HG02610 (cell line): ENCODE measurements around the gene CRY2.
"Not testable (repeated sequence)": the region's sequence is repeated elsewhere in the genome, so short reads cannot be mapped to it uniquely, and the experiment has no call there.

Source experiments
- ATAC-seq: cut with Tn5 transposase; IDR thresholded peaks from one replicate; pipeline ENCODE4 v1.9.1; 2021; ENCODE audit warnings: mild to moderate bottlenecking, moderate library complexity; ENCODE audit not compliant: unreplicated experiment

The CRY2 gene

GRCh38 chr11:45896422-45896984 lies 49.2 kb downstream of the CRY2 start:
- ATAC-seq: no peak

- ATAC-seq: no peak
Observed at GRCh38 chr11:45897556-45897955, 50.3 kb downstream of the CRY2 start.

- ATAC-seq: no peak
Observed at GRCh38 chr11:45899086-45899447, 51.8 kb downstream of the CRY2 start.

GRCh38 chr11:45899448-45900174 lies 52.3 kb downstream of the CRY2 start:
- ATAC-seq: peak; percentile 67

- not testable (repeated sequence) for ATAC-seq
Observed at GRCh38 chr11:45900175-45900800, 53.0 kb downstream of the CRY2 start.

GRCh38 chr11:45900916-45901617 lies 53.8 kb downstream of the CRY2 start:
- ATAC-seq: no peak

GRCh38 chr11:45901626-45902025 lies 54.4 kb downstream of the CRY2 start:
- ATAC-seq: no peak

GRCh38 chr11:45902452-45903380 lies 55.4 kb downstream of the CRY2 start:
- ATAC-seq: no peak

- no peak for ATAC-seq
Observed at GRCh38 chr11:45904309-45904915, 57.1 kb downstream of the CRY2 start.

- no peak for ATAC-seq
Observed at GRCh38 chr11:45905095-45905494, 57.8 kb downstream of the CRY2 start.

GRCh38 chr11:45905576-45905975 lies 58.3 kb downstream of the CRY2 start:
- not testable (repeated sequence) for ATAC-seq

- no peak for ATAC-seq
Observed at GRCh38 chr11:45906096-45906682, 58.9 kb downstream of the CRY2 start.

- no peak for ATAC-seq
Observed at GRCh38 chr11:45906965-45907611, 59.8 kb downstream of the CRY2 start, which contains the start of gene FREY1. Gene FREY1, minus strand, starts transcription at chr11:45907271. Its CDS starts 26 bp downstream, at chr11:45907245.

- no peak for ATAC-seq
Observed at GRCh38 chr11:45907911-45908370, 60.7 kb downstream of the CRY2 start.

GRCh38 chr11:45909594-45910475 lies 62.6 kb downstream of the CRY2 start:
- ATAC-seq: no peak

- ATAC-seq: no peak
Observed at GRCh38 chr11:45910623-45911022, 63.3 kb downstream of the CRY2 start.

GRCh38 chr11:45913514-45913913 lies 66.2 kb downstream of the CRY2 start:
- no peak for ATAC-seq
